Activated CD4-positive, alpha-beta T cell treated with anti-CD3 and anti-CD28 coated beads for 36 hours (primary cell): ENCODE data around the gene CAMK4. TPM values are rescaled to one million over a fixed set of nuclear protein-coding genes. Genes with fewer than 3 reads are reported as not detected.

ENCODE experiments used
- ATAC-seq: fragments of 200-7000 bp; cut with Tn5 transposase; one replicate; pipeline ENCODE4 v1.10.0; 2021; ENCODE audit warnings: mild to moderate bottlenecking, moderate library complexity
- CTCF ChIA-PET: fragments of 350-600 bp; sonication (Branson Sonifier 250); formaldehyde crosslinking; loops from one replicate; lab custom pipeline; 2021; ENCODE audit warnings: antibody characterized with exemption; lab: Charles Lee
- POLR2A ChIA-PET: fragments of 350-600 bp; sonication (Branson Sonifier 250); formaldehyde crosslinking; loops from one replicate; lab custom pipeline; 2021; ENCODE audit warnings: antibody characterized with exemption, inconsistent platforms; lab: Charles Lee
- DNase-seq: peaks from one replicate; pipeline ENCODE4 v3.0.0-alpha.2; 2020
- H3K27ac Mint-ChIP-seq: one replicate; pipeline ENCODE4 v1.8.0; 2021; ENCODE audit warnings: mixed read lengths
- H3K27me3 Mint-ChIP-seq: one replicate; pipeline ENCODE4 v1.8.0; 2021; ENCODE audit warnings: mixed read lengths
- H3K36me3 Mint-ChIP-seq: one replicate; pipeline ENCODE4 v1.8.0; 2021; ENCODE audit warnings: low read depth, mixed read lengths
- H3K4me1 Mint-ChIP-seq: one replicate; pipeline ENCODE4 v1.8.0; 2021; ENCODE audit warnings: mixed read lengths
- H3K4me3 Mint-ChIP-seq: one replicate; pipeline ENCODE4 v1.8.0; 2021; ENCODE audit warnings: mild to moderate bottlenecking, moderate library complexity, mixed read lengths
- H3K9me3 Mint-ChIP-seq: one replicate; pipeline ENCODE4 v1.8.0; 2021; ENCODE audit warnings: low read depth, mixed read lengths
- intact Hi-C, 2 experiments: fragments of 100-400 bp; cut with DNase I in 1 of 2; cut with micrococcal nuclease in 1 of 2; formaldehyde crosslinking; loops; one replicate each; pipeline versions ENCODE4 v1.14.2 to v1.15.1; 2022 to 2024; cut with DNase I, micrococcal nuclease
- total RNA-seq, 2 experiments: library from RNA; stranded (reverse); gene quantifications; one replicate each; pipeline ENCODE4 v1.2.3, GENCODE V29; 2021

The CAMK4 gene
- total RNA-seq, 2 experiments from 2014 or later = 49.4 to 53.1 TPM

GRCh38 chr5:111236995-111237394 lies 12.8 kb downstream of the CAMK4 start:
- no peaks in the 10 kb centered on the region for H3K27me3 Mint-ChIP-seq
- ChIA-PET POLR2A (interaction anchor here (0.9 to 4.0 kb wide), 5 partner anchors 9 to 18 kb away, joined by 3 to 35 read pairs (median 7); partner anchors contain the start of gene CAMK4), CTCF (interaction anchor here (0.8 to 9.0 kb wide), 7 partner anchors 8 to 41 kb away, joined by 3 to 132 read pairs (median 8); partner anchors contain the start of gene CAMK4)
- H3K9me3 Mint-ChIP-seq = no peaks in the 10 kb centered on the region
- H3K4me3 Mint-ChIP-seq = peak overlapping the region; percentile 63
- H3K36me3 Mint-ChIP-seq = peaks cover 7% of the 10 kb centered on the region
- no peak for DNase-seq
- ATAC-seq = peak; percentile 69
- H3K27ac Mint-ChIP-seq = peak overlapping the region; percentile 93
- intact Hi-C loops = loop anchor here (1.0 to 10.0 kb wide), 6 partner anchors 13 to 1822 kb away; partner anchors contain the start of gene CAMK4 (in 1 of the 2)
- H3K4me1 Mint-ChIP-seq = peaks cover 94% of the 10 kb centered on the region

GRCh38 chr5:111237470-111237869 lies 13.3 kb downstream of the CAMK4 start:
- POLR2A ChIA-PET = interaction anchor here (0.9 to 4.0 kb wide), 4 partner anchors 11 to 17 kb away, joined by 3 to 35 read pairs (median 18); partner anchors contain the start of gene CAMK4
- peak; percentile 35 for ATAC-seq

GRCh38 chr5:111238431-111239225 lies 14.4 kb downstream of the CAMK4 start:
- ATAC-seq = no peak
- CTCF ChIA-PET = interaction anchor here (0.7 to 9.0 kb wide), 8 partner anchors 12 to 81 kb away, joined by 3 to 132 read pairs (median 4); partner anchors contain the start of gene CAMK4
- peaks cover 2% of the 10 kb centered on the region for H3K36me3 Mint-ChIP-seq
- H3K4me1 Mint-ChIP-seq = peaks cover 97% of the 10 kb centered on the region
- POLR2A ChIA-PET = interaction anchor here (4.0 kb wide), 1 partner anchor 15 kb away, joined by 29 read pairs; the partner anchor contains the start of gene CAMK4
- H3K27ac Mint-ChIP-seq = peak overlapping the region; percentile 93
- no peaks in the 10 kb centered on the region for H3K9me3 Mint-ChIP-seq
- DNase-seq = no peak
- H3K4me3 Mint-ChIP-seq = peak overlapping the region; percentile 63
- intact Hi-C loops = loop anchor here (10.0 kb wide), 3 partner anchors 916 to 1824 kb away; no protein-coding TSS in a partner anchor
- H3K27me3 Mint-ChIP-seq = no peaks in the 10 kb centered on the region

More at GRCh38 chr5:111237470-111237869, 13.3 kb downstream of the CAMK4 start:
- CTCF ChIA-PET = interaction anchor here (0.8 to 9.0 kb wide), 6 partner anchors 8 to 80 kb away, joined by 3 to 132 read pairs (median 6); partner anchors contain the start of gene CAMK4
- Mint-ChIP-seq H3K36me3 (peaks cover 4% of the 10 kb centered on the region), H3K27ac (peak overlapping the region; percentile 93), H3K4me3 (peak overlapping the region; percentile 63), H3K27me3 (no peaks in the 10 kb centered on the region), H3K4me1 (peaks cover 94% of the 10 kb centered on the region), H3K9me3 (no peaks in the 10 kb centered on the region)
- intact Hi-C loops = loop anchor here (1.0 to 10.0 kb wide), 6 partner anchors 13 to 1823 kb away; partner anchors contain the start of gene CAMK4 (in 1 of the 2)
- DNase-seq = no peak

GRCh38 chr5:111241696-111242095 lies 17.5 kb downstream of the CAMK4 start:
- ATAC-seq (no peak), DNase-seq (no peak)
- Mint-ChIP-seq H3K27ac (no peak overlapping the region), H3K9me3 (no peaks in the 10 kb centered on the region), H3K4me1 (peaks cover 90% of the 10 kb centered on the region), H3K36me3 (peaks cover 5% of the 10 kb centered on the region), H3K4me3 (no peak overlapping the region), H3K27me3 (no peaks in the 10 kb centered on the region)
- POLR2A ChIA-PET = no interaction called here
- CTCF ChIA-PET = interaction anchor here (9.0 kb wide), 1 partner anchor 8 kb away, joined by 132 read pairs; no protein-coding TSS in a partner anchor
- intact Hi-C loops = no loop called here

- POLR2A ChIA-PET = no interaction called here
- peaks cover 84% of the 10 kb centered on the region for H3K4me1 Mint-ChIP-seq
- H3K9me3 Mint-ChIP-seq = no peaks in the 10 kb centered on the region
- peak overlapping the region; percentile 60 for H3K27ac Mint-ChIP-seq
- ATAC-seq (no peak), DNase-seq (peak; percentile 45)
- intact Hi-C loops = no loop called here
- no peaks in the 10 kb centered on the region for H3K27me3 Mint-ChIP-seq
- H3K36me3 Mint-ChIP-seq = peaks cover 5% of the 10 kb centered on the region
- CTCF ChIA-PET = interaction anchor here (9.0 kb wide), 1 partner anchor 8 kb away, joined by 132 read pairs; no protein-coding TSS in a partner anchor
- H3K4me3 Mint-ChIP-seq = peak overlapping the region; percentile 8
Observed at GRCh38 chr5:111242606-111243005, 18.4 kb downstream of the CAMK4 start.

GRCh38 chr5:111243318-111243717 lies 19.1 kb downstream of the CAMK4 start:
- Mint-ChIP-seq H3K4me1 (peaks cover 84% of the 10 kb centered on the region), H3K9me3 (no peaks in the 10 kb centered on the region), H3K4me3 (no peak overlapping the region), H3K27ac (peak overlapping the region; percentile 60), H3K27me3 (no peaks in the 10 kb centered on the region), H3K36me3 (peaks cover 5% of the 10 kb centered on the region)
- ChIA-PET CTCF (interaction anchor here (1.7 to 3.6 kb wide), 2 partner anchors 11 to 19 kb away, joined by 4 to 21 read pairs; partner anchors contain the start of gene CAMK4), POLR2A (no interaction called here)
- DNase-seq (no peak), ATAC-seq (no peak)
- intact Hi-C loops = no loop called here

- no peak for DNase-seq
- Mint-ChIP-seq H3K9me3 (no peaks in the 10 kb centered on the region), H3K27me3 (no peaks in the 10 kb centered on the region), H3K36me3 (peaks cover 5% of the 10 kb centered on the region), H3K4me3 (peak overlapping the region; percentile 51), H3K27ac (peak overlapping the region; percentile 82), H3K4me1 (peaks cover 78% of the 10 kb centered on the region)
- POLR2A ChIA-PET = interaction anchor here (1.1 to 1.7 kb wide), 3 partner anchors 9 to 22 kb away, joined by 4 to 7 read pairs (median 5); no protein-coding TSS in a partner anchor
- intact Hi-C loops = no loop called here
- CTCF ChIA-PET = interaction anchor here (1.0 to 11.5 kb wide), 7 partner anchors 7 to 49 kb away, joined by 3 to 132 read pairs (median 5); no protein-coding TSS in a partner anchor
- no peak for ATAC-seq
Observed at GRCh38 chr5:111245654-111246053, 21.5 kb downstream of the CAMK4 start.

GRCh38 chr5:111246459-111246858 lies 22.3 kb downstream of the CAMK4 start:
- ChIA-PET CTCF (interaction anchor here (0.7 to 11.5 kb wide), 7 partner anchors 8 to 48 kb away, joined by 3 to 132 read pairs (median 5); no protein-coding TSS in a partner anchor), POLR2A (interaction anchor here (1.1 to 1.6 kb wide), 2 partner anchors 8 to 10 kb away, joined by 4 to 5 read pairs; no protein-coding TSS in a partner anchor)
- intact Hi-C loops = no loop called here
- ATAC-seq = no peak
- H3K4me1 Mint-ChIP-seq = peaks cover 80% of the 10 kb centered on the region
- DNase-seq = no peak
- H3K27ac Mint-ChIP-seq = peak overlapping the region; percentile 82
- H3K4me3 Mint-ChIP-seq = peak overlapping the region; percentile 51
- peaks cover 7% of the 10 kb centered on the region for H3K36me3 Mint-ChIP-seq
- H3K9me3 Mint-ChIP-seq = no peaks in the 10 kb centered on the region
- no peaks in the 10 kb centered on the region for H3K27me3 Mint-ChIP-seq

GRCh38 chr5:111248571-111248970 lies 24.4 kb downstream of the CAMK4 start:
- ATAC-seq = no peak
- peaks cover 12% of the 10 kb centered on the region for H3K36me3 Mint-ChIP-seq
- peaks cover 80% of the 10 kb centered on the region for H3K4me1 Mint-ChIP-seq
- DNase-seq = no peak
- H3K9me3 Mint-ChIP-seq = no peaks in the 10 kb centered on the region
- CTCF ChIA-PET = interaction anchor here (1.4 to 11.5 kb wide), 2 partner anchors 10 to 19 kb away, joined by 3 to 132 read pairs; no protein-coding TSS in a partner anchor
- no peak overlapping the region for H3K4me3 Mint-ChIP-seq
- H3K27ac Mint-ChIP-seq = peak overlapping the region; percentile 70
- H3K27me3 Mint-ChIP-seq = no peaks in the 10 kb centered on the region
- intact Hi-C loops = no loop called here
- POLR2A ChIA-PET = no interaction called here

GRCh38 chr5:111251921-111252320 lies 27.7 kb downstream of the CAMK4 start:
- CTCF ChIA-PET = interaction anchor here (0.7 to 11.5 kb wide), 5 partner anchors 13 to 209 kb away, joined by 3 to 132 read pairs (median 6); no protein-coding TSS in a partner anchor
- peaks cover 2% of the 10 kb centered on the region for H3K9me3 Mint-ChIP-seq
- ATAC-seq = peak; percentile 21
- H3K27me3 Mint-ChIP-seq = no peaks in the 10 kb centered on the region
- intact Hi-C loops = loop anchor here in 1 of 2 experiments (10.0 kb wide), 2 partner anchors 503 to 1847 kb away; partner anchors contain the start of genes NREP and PJA2
- peaks cover 10% of the 10 kb centered on the region for H3K36me3 Mint-ChIP-seq
- peak overlapping the region; percentile 83 for H3K27ac Mint-ChIP-seq
- H3K4me1 Mint-ChIP-seq = peaks cover 83% of the 10 kb centered on the region
- POLR2A ChIA-PET = no interaction called here
- DNase-seq = no peak
- peak overlapping the region; percentile 30 for H3K4me3 Mint-ChIP-seq
